ES-I3 (cell line): ENCODE data around the gene LAPTM5.
"Not testable (repeated sequence)": the region's sequence is repeated elsewhere in the genome, so short reads cannot be mapped to it uniquely, and the experiment has no call there.

Source experiments
- H3K36me3 ChIP-seq: 2 replicates; pipeline ENCODE4 v1.6.1; 2013; ENCODE audit warnings: mild to moderate bottlenecking, low read length, control low read depth, moderate library complexity; ENCODE audit not compliant: insufficient read depth
- H3K4me1 ChIP-seq: 2 replicates; pipeline ENCODE4 v1.6.1; 2013; ENCODE audit warnings: mild to moderate bottlenecking, control low read depth, low read length; ENCODE audit not compliant: insufficient read depth
- H3K9ac ChIP-seq: 2 replicates; pipeline ENCODE4 v1.6.1; 2013; ENCODE audit warnings: low read depth, mild to moderate bottlenecking, low read length, moderate library complexity
- H3K9me3 ChIP-seq: 2 replicates; pipeline ENCODE4 v1.6.1; 2013; ENCODE audit warnings: mild to moderate bottlenecking, low read length, moderate library complexity; ENCODE audit not compliant: control insufficient read depth, insufficient read depth

LAPTM5 gene

DNA sequence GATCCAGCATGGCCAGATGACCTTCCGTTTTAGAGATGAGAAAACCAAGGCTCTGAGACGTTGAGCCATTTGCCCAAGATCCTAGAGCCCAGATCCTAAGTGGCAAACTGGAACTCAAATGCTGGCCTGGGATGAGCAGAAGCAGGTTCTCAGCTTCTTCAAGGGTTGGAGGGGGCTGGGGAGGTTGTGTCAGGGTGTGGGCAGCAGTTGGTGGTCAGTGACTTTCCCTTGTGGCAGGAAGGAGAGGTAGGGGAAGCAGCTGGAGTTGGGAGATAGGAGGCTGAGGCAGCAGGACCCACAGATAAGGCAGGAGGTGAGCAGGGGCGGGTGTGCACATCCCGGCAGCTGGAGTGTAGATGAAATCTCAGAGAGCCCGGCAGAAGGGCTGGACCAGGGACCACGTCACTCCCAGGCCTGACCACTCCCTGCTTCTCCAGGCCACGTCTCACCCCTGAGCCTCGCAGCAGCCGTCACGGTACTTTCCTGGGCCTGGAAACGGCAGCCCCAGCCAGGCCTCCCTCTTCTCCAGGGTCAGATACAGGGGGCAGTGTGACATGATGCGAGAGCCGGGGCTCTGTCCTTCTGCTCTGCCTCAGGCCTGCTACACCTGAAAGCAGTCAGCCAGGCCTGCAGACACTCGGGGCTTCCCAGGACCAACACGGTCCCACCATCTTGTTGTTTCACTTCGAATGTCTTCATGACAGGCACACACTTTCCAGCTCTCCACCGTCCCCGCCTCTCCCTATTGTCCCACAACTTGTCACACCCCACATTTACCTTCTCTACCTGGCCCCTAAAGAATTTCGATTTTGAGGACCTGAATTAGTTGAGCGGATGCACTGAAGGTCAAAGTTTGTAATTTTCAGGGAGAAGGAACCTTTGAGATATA, 11.5 kb upstream of the LAPTM5 start:
- H3K9me3 ChIP-seq = no peaks in the 10 kb centered on the region
- no peak overlapping the region for H3K9ac ChIP-seq
- H3K36me3 ChIP-seq = no peaks in the 10 kb centered on the region
- H3K4me1 ChIP-seq = 0 out of 2 replicates have a peak, but pooled peaks cover 3% of the 10 kb centered on the region

DNA sequence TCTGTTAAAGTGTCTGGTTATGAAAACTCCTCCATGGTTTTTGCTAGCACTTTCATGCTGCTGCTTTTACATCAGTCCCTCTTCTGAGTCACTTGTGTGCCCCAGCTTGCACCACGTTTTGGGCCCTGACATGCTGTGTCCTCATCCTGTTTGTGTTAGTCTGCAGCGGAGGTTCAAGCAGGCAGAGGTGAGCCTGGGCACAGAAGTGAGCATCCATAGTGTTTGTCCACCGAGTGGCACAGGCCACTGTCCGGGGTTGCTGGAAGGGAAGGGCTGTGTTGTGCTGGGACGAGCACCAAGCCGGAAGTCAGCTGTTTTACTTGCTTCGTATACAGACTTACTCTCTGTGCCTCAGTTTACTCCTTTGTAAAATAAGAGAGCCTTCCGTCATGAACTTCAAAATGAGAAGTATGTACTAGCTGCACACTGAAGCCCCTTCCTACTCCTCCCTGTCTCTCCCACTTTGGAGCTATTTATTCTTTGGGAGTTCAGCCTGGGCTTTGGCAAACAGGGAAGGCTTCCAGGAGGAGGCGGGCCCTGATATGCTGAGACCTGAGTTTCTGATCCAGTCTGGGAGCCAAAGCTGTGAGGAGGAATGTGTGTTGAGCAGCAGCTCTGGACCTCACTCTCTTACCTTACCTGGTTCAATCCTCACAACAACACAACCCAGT, 10.7 kb upstream of the LAPTM5 start:
- no peaks in the 10 kb centered on the region for H3K9me3 ChIP-seq
- H3K4me1 ChIP-seq = peaks cover 3% of the 10 kb centered on the region; the same call in 1 of the 2 replicates
- no peaks in the 10 kb centered on the region for H3K36me3 ChIP-seq
- no peak overlapping the region for H3K9ac ChIP-seq

DNA sequence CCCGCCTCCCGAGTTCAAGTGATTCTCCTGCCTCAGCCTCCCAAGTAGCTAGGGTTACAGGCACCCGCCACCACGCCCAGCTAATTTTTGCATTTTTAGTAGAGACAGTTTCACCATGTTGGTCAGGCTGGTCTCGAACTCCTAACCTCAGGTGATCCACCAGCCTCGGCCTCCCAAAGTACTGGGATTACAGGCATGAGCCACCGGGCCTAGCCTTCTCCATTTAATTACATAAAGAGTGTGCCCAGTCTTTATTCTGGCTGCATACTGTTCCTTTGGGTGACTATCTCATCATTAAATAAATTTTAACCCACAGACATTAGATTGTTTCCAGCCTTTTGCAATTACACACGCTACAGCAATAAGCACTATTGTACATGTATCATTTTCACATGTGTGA, 9.4 kb upstream of the LAPTM5 start:
- H3K36me3 ChIP-seq, H3K9me3 ChIP-seq, H3K9ac ChIP-seq, H3K4me1 ChIP-seq: not testable (repeated sequence)

DNA sequence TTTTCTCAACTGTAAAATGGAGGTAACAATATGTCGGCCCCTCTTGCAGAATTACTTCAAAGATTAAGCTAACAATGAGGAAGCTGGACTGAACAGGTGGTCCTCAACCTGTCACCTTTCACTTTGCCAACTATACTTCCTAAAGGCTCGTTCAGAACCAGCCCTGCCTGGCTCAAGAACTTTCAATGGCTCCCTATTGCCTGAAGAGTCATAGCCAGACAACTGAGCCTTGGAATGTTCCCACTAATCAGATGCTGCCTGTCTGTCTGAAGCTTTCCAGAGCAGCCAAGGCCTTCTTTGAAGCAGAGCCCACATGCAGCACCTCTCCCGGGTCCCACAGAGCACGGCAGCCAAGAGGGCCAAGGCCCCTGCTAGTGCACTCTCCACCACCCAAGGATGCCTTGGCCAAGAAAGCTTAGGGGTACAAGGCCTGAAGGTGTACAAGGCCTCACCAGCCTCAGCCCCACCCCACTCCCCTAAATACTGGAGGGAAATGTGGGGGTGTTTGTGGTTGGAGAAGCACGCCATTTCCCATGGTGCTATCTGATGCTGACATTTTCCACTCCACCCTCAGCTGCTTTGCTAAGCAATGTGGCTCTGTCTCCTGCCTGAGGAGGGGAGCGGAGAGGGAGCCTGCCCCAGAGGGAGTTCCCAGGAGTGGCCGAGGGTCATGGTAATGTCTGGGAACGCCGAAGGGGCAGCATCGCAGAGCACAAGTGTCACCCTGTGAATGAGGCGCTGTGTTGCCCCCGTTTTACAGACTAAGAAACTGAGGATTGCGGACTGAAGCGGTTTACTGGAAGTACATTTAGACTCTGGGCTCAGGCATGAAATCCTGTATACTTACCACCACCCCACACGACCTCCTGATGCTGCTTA, 8.2 kb upstream of the LAPTM5 start:
- Histone ChIP-seq H3K4me1 (peaks cover 19% of the 10 kb centered on the region), H3K36me3 (no peaks in the 10 kb centered on the region), H3K9ac (no peak overlapping the region), H3K9me3 (no peaks in the 10 kb centered on the region)

DNA sequence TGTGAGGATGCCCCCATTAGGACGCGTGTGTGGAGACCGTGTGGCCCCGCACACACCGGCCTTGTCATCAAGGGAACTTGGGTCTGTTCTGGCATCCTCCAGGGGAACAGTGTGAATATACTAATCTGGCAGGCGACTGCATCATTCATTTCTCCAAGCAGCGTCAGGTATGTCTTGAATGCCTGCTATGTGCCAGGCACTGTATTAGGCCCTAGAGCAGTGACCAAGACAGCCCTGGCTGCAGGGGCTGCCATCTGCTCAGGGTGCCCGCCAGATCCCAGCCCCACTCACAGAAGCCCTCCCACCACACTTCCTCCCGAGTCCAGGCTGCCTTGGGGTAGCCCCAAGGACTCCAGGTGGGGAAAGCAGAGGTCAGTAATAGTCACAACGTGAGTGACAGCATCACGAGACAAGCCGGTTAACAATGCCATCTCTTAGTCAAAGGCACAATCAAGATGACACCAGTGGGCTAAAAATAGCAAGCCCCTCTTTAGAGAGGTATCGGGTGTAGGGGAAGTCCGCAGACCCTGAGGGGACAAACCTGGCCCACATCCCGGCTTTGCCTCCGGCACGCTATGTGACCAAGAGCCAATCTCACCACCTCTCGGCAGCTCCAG, 7.5 kb upstream of the LAPTM5 start:
- Histone ChIP-seq H3K9ac (no peak overlapping the region), H3K9me3 (no peaks in the 10 kb centered on the region), H3K4me1 (peaks cover 20% of the 10 kb centered on the region), H3K36me3 (no peaks in the 10 kb centered on the region)

DNA sequence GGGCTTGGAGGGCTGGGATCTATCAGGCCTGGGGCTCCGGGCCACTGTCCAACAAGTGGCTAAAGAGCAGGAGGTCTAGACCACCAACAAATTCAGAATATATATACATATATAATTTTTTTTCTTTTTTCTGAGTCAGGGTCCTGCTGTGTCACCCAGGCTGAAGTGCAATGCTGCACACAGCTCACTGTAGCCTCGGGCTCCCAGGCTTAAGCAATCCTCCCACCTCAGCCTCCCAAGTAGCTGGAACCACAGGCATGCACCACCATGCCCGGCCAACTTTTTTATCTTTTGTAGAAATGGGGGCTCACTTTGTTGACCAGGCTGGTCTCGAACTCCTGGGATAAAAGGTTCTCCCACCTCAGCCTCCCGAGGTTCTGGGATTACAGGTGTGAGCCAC, 6.8 kb upstream of the LAPTM5 start:
- Histone ChIP-seq H3K36me3 (no peaks in the 10 kb centered on the region), H3K9ac (no peak overlapping the region), H3K4me1 (peaks cover 20% of the 10 kb centered on the region), H3K9me3 (no peaks in the 10 kb centered on the region)

DNA sequence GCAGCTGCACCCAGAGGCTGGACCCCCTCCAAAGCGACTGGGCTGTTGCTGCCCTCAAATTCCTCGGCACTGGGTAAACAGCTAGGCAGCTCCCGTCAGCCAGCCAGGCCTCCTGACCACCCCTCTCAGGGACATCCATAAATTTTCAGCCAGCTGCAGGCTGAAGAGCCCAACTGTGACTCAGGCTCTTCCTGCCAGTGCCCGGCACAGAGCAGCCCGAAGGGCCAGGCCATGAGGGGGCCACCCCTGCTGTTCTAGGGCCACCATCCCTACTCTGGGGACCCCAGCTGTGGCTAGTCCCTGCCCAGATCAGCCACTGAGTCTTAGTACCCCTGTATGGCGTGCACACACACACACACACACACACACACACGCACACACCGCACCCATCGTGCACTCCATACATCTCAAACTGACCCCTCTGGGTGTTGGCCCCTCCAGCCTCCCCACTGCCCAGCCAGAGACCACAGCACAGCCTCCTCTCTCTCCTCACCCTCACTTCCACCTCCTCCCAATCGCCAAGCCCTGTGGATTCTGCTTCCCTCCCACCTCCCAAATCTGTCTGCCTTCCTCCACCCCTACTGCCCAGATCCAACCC, 6.2 kb upstream of the LAPTM5 start:
- no peak overlapping the region for H3K9ac ChIP-seq
- H3K36me3 ChIP-seq = no peaks in the 10 kb centered on the region
- H3K4me1 ChIP-seq = peaks cover 20% of the 10 kb centered on the region
- H3K9me3 ChIP-seq = no peaks in the 10 kb centered on the region

DNA sequence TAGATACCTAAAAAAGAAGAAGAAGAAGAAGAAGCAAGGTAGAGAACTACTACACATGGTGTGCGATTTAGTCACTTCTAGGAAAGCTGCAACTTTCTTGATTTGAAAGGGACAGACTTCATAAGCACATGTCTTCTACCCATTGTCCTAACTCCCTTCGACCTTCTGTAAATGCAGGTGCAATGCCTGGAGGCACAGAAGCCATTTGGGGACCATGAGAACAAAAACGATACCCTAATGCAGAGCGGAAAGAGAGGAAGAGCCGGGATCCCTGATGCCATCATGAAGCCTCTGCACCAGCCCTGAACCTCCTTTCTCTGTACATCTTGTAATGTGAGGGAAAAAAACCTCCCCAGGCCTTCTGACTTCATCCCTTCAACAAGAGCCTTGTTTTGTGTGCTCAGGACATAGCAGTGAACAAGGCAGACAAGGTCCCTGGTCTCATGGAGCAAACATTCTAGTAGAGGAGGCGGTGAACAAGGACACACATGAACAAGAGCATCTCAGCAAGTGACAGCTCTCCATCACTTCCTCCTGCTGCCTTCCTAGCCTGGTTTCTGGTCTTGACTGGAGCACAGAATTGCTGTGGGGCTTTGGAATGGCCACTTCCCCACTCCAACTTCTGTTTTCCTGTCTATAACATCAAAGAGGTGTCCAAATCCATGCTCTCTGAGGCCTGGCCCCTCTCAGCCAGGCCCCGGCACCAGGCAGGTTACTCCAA, 5.5 kb upstream of the LAPTM5 start:
- Histone ChIP-seq H3K9me3 (no peaks in the 10 kb centered on the region), H3K9ac (no peak overlapping the region), H3K4me1 (peaks cover 20% of the 10 kb centered on the region), H3K36me3 (no peaks in the 10 kb centered on the region)

DNA sequence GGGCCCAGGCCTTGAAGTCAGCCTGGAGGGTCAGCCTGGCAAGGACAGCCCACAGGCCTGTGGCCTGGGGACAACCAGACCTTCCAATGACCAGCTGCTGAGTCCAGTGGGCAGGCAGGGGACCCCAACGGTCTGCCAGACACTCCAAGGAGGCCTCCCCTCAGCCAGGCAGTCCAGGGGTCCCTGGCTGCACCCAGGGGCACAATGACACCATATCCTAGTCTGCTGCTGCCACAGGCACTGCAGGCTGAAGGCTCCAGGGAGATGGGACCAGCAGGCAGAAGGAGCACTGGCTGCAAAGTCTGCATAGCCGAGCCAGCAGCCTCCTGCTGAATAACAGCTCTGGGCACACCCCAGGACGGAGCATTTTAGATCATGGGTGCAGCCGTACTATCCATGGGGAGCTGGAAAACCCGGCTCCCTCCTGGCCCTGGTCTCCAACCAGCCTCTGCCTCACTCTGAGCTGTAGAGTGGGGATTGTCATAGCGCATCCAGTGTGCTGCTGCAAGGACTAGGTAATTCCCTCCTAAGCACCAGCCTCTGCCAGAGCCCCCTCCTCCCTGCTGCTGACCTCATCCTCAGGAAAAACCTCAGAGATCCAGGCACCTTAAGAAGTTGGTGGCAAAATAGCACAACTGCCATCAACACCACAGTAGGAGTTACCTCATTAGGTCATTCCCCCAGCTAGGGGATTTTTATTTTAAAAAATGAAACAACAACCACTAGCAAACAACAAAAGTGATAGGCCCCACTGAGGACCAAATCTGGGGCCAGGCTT, 4.8 kb upstream of the LAPTM5 start:
- Histone ChIP-seq H3K9me3 (no peaks in the 10 kb centered on the region), H3K36me3 (no peaks in the 10 kb centered on the region), H3K9ac (no peak overlapping the region), H3K4me1 (peaks cover 20% of the 10 kb centered on the region)

DNA sequence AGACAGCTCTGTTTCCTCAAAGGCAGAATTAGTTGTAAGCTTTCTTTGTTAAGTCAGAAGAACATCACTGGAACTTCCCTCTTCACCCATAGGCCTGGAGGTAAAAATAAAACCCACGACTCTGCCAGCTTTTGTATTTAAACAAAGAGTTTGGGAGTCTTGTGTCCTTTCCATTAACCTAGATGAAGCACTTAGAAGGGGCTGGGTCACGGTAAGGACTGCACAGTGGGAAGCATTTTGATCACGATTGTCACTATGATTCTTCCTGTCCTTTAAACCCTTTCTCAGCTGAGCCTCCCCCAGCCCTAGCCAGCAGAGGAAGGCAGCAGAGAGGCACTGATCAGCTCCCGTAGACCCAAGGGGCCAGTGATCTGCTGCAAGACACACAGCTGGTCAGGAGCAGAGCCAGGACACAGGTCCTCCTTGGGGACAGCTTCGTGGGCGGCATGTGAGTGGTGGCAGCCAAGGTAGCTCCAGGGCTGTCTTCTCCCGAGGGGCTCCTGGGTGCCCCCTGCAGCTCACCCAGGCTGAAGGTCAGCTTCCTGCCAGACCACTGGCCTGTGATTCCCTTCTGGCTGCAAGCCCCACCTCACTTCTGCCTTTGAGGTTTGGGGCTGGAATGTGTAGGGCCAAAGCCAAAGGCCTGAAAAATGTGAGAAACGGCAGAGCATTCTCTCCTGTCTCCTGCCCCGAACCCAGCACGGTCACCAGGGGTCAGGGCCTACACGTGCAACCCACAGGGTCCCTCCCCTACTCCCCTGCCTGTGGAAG, 4.0 kb upstream of the LAPTM5 start:
- no peak overlapping the region for H3K9ac ChIP-seq
- no peaks in the 10 kb centered on the region for H3K36me3 ChIP-seq
- no peaks in the 10 kb centered on the region for H3K9me3 ChIP-seq
- H3K4me1 ChIP-seq = peaks cover 20% of the 10 kb centered on the region

DNA sequence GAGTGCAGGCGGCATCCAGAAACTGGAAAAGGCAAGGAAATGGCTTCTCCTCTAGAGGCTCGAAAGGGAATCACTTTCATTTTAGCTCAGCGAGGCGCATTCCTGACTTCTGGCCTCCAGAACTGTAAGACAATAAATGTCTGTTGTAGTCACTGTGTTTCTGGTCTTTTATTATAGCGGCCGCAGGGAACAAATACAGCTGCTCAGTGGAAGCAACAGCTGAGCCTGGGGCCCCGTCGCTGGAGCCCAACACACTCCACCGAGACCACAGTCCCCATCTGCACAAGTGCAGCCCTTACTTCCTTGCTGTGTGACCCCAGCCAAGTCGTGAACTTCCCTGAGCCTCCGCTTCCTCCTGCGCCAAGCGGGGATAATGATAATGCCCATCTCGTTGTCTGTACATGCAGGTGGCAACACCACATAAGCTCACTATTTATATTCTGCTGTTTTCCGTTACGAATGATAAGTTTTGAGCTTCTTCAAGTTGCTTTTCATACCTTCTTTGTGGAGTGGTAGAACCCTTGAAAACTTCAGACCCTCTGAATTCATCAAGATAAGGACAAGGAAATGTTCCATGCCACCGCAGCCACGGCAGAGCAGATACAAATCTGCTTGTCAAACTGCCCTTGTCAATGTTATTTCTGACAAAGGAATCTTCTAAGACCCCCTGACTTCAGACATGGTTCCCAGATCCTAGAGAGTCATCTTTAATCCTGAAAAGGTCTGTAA, 3.2 kb upstream of the LAPTM5 start:
- Histone ChIP-seq H3K36me3 (no peaks in the 10 kb centered on the region), H3K9me3 (no peaks in the 10 kb centered on the region), H3K9ac (no peak overlapping the region), H3K4me1 (peaks cover 20% of the 10 kb centered on the region)
